Adrenal gland (tissue), 12 donors: ENCODE results near the gene CCL28. TPM values are rescaled to one million over a fixed set of nuclear protein-coding genes. Genes with fewer than 3 reads are reported as not detected.

ENCODE experiments used
- DNase-seq, 7 donors: peaks; one replicate each; pipeline ENCODE4 v3.0.0-alpha.2; 2019 to 2020
- H3K27ac ChIP-seq, 5 donors: fragments of 200-600 bp; sonication (generic) in 4 of 5; 1 replicate in 3 of 5; 2 replicates in 2 of 5; pipeline versions ENCODE4 v1.5.1 to v1.8.0; 2016 to 2020; ENCODE audit warnings: mild to moderate bottlenecking in 1 of 5
- H3K27me3 ChIP-seq: fragments of 200-600 bp; 2 replicates; pipeline ENCODE4 v1.8.0; 2021
- H3K36me3 ChIP-seq, 2 donors: fragments of 200-600 bp; replicated peaks in 1 of 2; 1 replicate in 1 of 2; 2 replicates in 1 of 2; pipeline versions ENCODE4 v1.5.1 to v1.8.0; 2018 to 2022
- H3K4me1 ChIP-seq, 2 donors: fragments of 200-600 bp; replicated peaks in 1 of 2; 1 replicate in 1 of 2; 2 replicates in 1 of 2; pipeline versions ENCODE4 v1.5.1 to v1.8.0; 2018 to 2021
- H3K4me3 ChIP-seq, 4 donors: fragments of 200-600 bp; sonication (generic) in 3 of 4; one replicate each; pipeline ENCODE4 v1.5.1; 2016 to 2018
- H3K9me3 ChIP-seq, 3 donors: fragments of 200-600 bp; sonication (generic) in 1 of 3; replicated peaks in 1 of 3; 1 replicate in 2 of 3; 2 replicates in 1 of 3; pipeline versions ENCODE4 v1.5.1 to v1.8.0; 2016 to 2021
- CTCF ChIP-seq, 6 experiments: fragments of 450-650 bp in 4 of 6; fragments of 200-600 bp in 2 of 6; sonication (generic) in 1 of 6; IDR thresholded peaks; 1 replicate in 5 of 6; 2 replicates in 1 of 6; pipeline versions ENCODE4 v1.5.1 to v1.8.0; 2016 to 2021; ENCODE audit warnings: antibody characterized with exemption in 6 of 6, mild to moderate bottlenecking in 2 of 6, moderate library complexity in 1 of 6
- POLR2A ChIP-seq, 2 donors: fragments of 450-650 bp; IDR thresholded peaks; one replicate each; pipeline ENCODE4 v1.6.1; 2017; ENCODE audit warnings: antibody characterized with exemption in 2 of 2, mild to moderate bottlenecking in 2 of 2, moderate library complexity in 1 of 2
- WGBS, 4 donors: extraction: QIAGEN DNeasy Blood & Tissue Kit in 2 of 4; methylation state at CpG; one replicate each; pipeline versions ENCODE4 v1.1.5 to v1.1.7; 2013 to 2017; 5-methylcytosine and 5-hydroxymethylcytosine counted together
- intact Hi-C, 2 donors: fragments of 100-400 bp; cut with DNase I; formaldehyde crosslinking; loops; one replicate each; pipeline versions ENCODE4 v1.14.1 to v1.15.0; 2022 to 2023
- polyA plus RNA-seq, 3 donors: library from polyadenylated mRNA; stranded (reverse); fragments of 200-250 nt in 2 of 3; fragments of 350-450 nt in 1 of 3; fragmentation: Illumina TruSeq in 1 of 3; extraction: RNeasy Lipid Tissue Mini Kit (QIAGEN cat#74804) in 1 of 3; gene quantifications; one replicate each; pipeline ENCODE4 v1.2.3, GENCODE V29; 2013 to 2014
- total RNA-seq, 9 donors: library from RNA; depleted of rRNA in 4 of 9; stranded (reverse); fragments of >200 nt in 4 of 9; fragments of 120-200 nt in 1 of 9; fragmentation: NEBNext Ultra II Directional in 1 of 9; extraction: Animal tissue kit (Norgen Biotek cat#: 25700) in 1 of 9; gene quantifications; one replicate each; pipeline versions ENCODE4 v1.1.0 to v1.2.4, GENCODE V29; 2013 to 2023
- donor health status: healthy with polysubstance abuse.
- donor health status: Bipolar disorder and iron deficiency.
- donor health status: DM: yes; HTN: yes; CAD: no.
- donor health status: DM: no; HTN: no; CAD: no.
- donor health status: DM: no; HTN: no; CAD: no.
- donor health status: DM: yes; HTN: yes; CAD: no.

The CCL28 gene
- total and polyA plus RNA-seq, 12 donors = 0.12 to 2.4 (median 1.00) TPM

DNA sequence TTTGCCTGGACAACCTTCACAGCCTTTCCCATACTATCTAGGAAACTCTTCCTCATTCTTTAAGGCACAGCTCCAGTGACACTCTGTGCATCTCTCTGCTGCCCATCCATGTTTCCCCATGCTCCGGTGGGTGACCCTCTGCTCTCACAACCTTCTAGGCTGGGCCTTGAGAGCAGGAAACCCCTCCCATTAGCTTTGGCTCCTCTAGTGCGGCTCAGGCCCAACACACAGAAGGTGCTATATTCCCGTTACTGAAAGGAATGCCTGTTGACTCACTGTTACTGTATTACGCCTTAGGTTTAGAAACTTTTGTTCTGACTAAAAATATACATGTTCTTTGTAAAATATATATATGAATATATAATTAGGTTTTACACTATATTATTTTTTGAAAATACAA, 8.1 kb upstream of the CCL28 start:
- TF ChIP-seq CTCF (IDR thresholded peaks at IDR 0.05) (no peak), POLR2A (IDR thresholded peaks at IDR 0.05) (no peak)
- no peaks in the 10 kb centered on the region for H3K4me1 ChIP-seq
- DNase-seq = no peak
- 68 to 79% (median 74%) methylated on average over 4 of the region's 4 CpGs for WGBS, 4 donors
- no peaks in the 10 kb centered on the region for H3K9me3 ChIP-seq
- H3K36me3 ChIP-seq = no peaks in the 10 kb centered on the region
- no peaks in the 10 kb centered on the region for H3K27me3 ChIP-seq
- no peak overlapping the region for H3K27ac ChIP-seq
- intact Hi-C loops = no loop called here
- no peak overlapping the region for H3K4me3 ChIP-seq

- no peak overlapping the region for H3K4me3 ChIP-seq
- 85 to 100% (median 93%) methylated on average over 2 of the region's 2 CpGs for whole genome bisulfite sequencing, 4 donors
Measured at GRCh38 chr5:43418561-43418960, 6.4 kb upstream of the CCL28 start.

GRCh38 chr5:43416803-43417394, 4.7 kb upstream of the CCL28 start:
- Histone ChIP-seq H3K27ac (no peak overlapping the region), H3K9me3 (no peaks in the 10 kb centered on the region), H3K27me3 (no peaks in the 10 kb centered on the region), H3K36me3 (no peaks in the 10 kb centered on the region), H3K4me3 (no peak overlapping the region), H3K4me1 (no peaks in the 10 kb centered on the region)
- intact Hi-C loops = no loop called here
- TF ChIP-seq CTCF (IDR thresholded peaks at IDR 0.05) = no peak
- TF ChIP-seq POLR2A (IDR thresholded peaks at IDR 0.05) = no peak
- DNase-seq = no peak
- 53 to 59% (median 57%) methylated on average over 3 of the region's 3 CpGs for WGBS, 4 donors

More at GRCh38 chr5:43418561-43418960, 6.4 kb upstream of the CCL28 start:
- no peaks in the 10 kb centered on the region for H3K27me3 ChIP-seq
- intact Hi-C loops = no loop called here
- DNase-seq = no peak
- no peak overlapping the region for H3K27ac ChIP-seq
- H3K9me3 ChIP-seq = no peaks in the 10 kb centered on the region
- H3K36me3 ChIP-seq = no peaks in the 10 kb centered on the region
- no peaks in the 10 kb centered on the region for H3K4me1 ChIP-seq
- TF ChIP-seq CTCF (IDR thresholded peaks at IDR 0.05) (no peak), POLR2A (IDR thresholded peaks at IDR 0.05) (no peak)

DNA sequence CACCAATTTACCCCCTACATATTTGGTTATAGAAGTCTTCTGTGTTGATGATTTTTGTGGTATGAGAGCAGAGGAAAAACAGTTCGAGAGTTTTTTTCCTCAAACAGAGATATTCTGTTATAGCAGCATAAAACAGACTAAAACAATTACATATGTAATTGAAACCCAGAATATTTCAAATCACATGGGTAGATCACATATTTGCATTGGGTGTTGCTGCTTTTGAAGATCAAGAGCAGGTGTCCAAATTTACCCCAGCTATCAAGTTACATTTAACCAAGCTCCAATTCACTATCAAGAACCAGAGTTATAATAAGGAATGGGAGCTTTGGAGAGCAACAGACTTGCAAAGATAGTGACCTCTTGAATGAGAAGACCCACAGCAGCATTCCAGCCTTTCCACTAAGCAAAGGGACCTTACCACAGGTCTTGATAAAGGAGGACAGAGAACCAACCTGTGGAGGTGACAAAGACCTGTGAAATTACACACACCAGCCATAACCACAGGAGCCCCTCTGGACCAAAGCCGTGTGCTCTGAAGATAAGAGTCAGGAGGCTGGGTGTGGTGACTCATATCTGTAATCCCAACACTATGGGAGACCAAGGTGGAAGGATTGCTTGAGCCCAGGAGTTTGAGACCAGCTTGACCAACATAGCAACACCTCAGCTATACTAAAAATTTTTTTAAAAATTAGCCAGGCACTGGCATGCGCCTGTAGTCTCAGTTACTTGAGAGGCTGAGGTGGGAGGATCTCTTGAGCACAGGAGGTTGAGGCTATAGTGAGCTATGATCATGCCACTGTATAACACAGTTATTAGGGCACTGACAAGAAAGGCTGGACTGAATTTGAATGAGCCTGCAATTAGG, 4.0 kb upstream of the CCL28 start:
- intact Hi-C loops = no loop called here
- Histone ChIP-seq H3K27ac (no peak overlapping the region), H3K27me3 (no peaks in the 10 kb centered on the region), H3K36me3 (no peaks in the 10 kb centered on the region), H3K4me1 (no peaks in the 10 kb centered on the region), H3K9me3 (no peaks in the 10 kb centered on the region), H3K4me3 (no peak overlapping the region)
- no peak for TF ChIP-seq POLR2A (IDR thresholded peaks at IDR 0.05)
- no peak for DNase-seq
- WGBS, 4 donors = 61 to 84% (median 74%) methylated on average over 3 of the region's 3 CpGs
